B cell (primary cell): ENCODE results near the gene PRSS33. TPM values are rescaled to one million over a fixed set of nuclear protein-coding genes. Genes with fewer than 3 reads are reported as not detected.

Source experiments
- ATAC-seq: fragments of 200-7000 bp; cut with Tn5 transposase; one replicate; pipeline ENCODE4 v1.10.0; 2021; ENCODE audit warnings: low read depth, mild to moderate bottlenecking, moderate number of reproducible peaks, moderate library complexity
- CTCF ChIA-PET: fragments of 350-600 bp; sonication (Branson Sonifier 250); formaldehyde crosslinking; loops from one replicate; lab custom pipeline; 2021; ENCODE audit warnings: antibody characterized with exemption, inconsistent platforms; lab: Charles Lee
- POLR2A ChIA-PET: fragments of 350-600 bp; sonication (Branson Sonifier 250); formaldehyde crosslinking; loops from one replicate; lab custom pipeline; 2021; ENCODE audit warnings: antibody characterized with exemption; lab: Charles Lee
- DNase-seq: peaks from one replicate; pipeline ENCODE4 v3.0.0; 2013
- H2AFZ ChIP-seq: 2 replicates; pipeline ENCODE4 v1.6.1; 2012; ENCODE audit warnings: mild to moderate bottlenecking, low read depth, low read length; ENCODE audit not compliant: insufficient read depth, poor library complexity, severe bottlenecking
- H3K27ac ChIP-seq, 2 donors: 1 replicate in 1 of 2; 2 replicates in 1 of 2; pipeline ENCODE4 v1.5.1; 2012 to 2013; ENCODE audit warnings: low read length in 2 of 2, mild to moderate bottlenecking in 2 of 2, moderate library complexity in 1 of 2
- H3K27me3 ChIP-seq, 4 experiments: fragments of 200-600 bp in 1 of 4; sonication (generic) in 1 of 4; replicated peaks in 1 of 4; 1 replicate in 2 of 4; 2 replicates in 2 of 4; pipeline versions ENCODE4 v1.6.1 to v1.7.0; 2013 to 2016; ENCODE audit warnings: low read length in 3 of 4, mild to moderate bottlenecking in 2 of 4, mixed read lengths in 1 of 4, moderate library complexity in 1 of 4; ENCODE audit not compliant: insufficient read depth in 4 of 4, control insufficient read depth in 3 of 4; ENCODE audit errors: control extremely low read depth in 1 of 4
- H3K36me3 ChIP-seq, 2 experiments: replicated peaks in 1 of 2; 1 replicate in 1 of 2; 2 replicates in 1 of 2; pipeline versions ENCODE4 v1.6.1 to v1.7.1; 2013; ENCODE audit warnings: low read length in 1 of 2; ENCODE audit not compliant: insufficient read depth in 2 of 2, control insufficient read depth in 1 of 2; ENCODE audit errors: control extremely low read depth in 1 of 2, extremely low read depth in 1 of 2
- H3K4me1 ChIP-seq, 2 donors: fragments of 200-600 bp in 1 of 2; sonication (generic) in 1 of 2; 1 replicate in 1 of 2; 2 replicates in 1 of 2; pipeline versions ENCODE4 v1.5.1 to v1.6.1; 2013 to 2017; ENCODE audit warnings: low read length in 2 of 2; ENCODE audit not compliant: control insufficient read depth in 2 of 2, insufficient read depth in 2 of 2
- H3K4me2 ChIP-seq: replicated peaks from 2 replicates; pipeline ENCODE3; 2012; ENCODE audit warnings: mild to moderate bottlenecking, low read depth, low read length; ENCODE audit not compliant: poor library complexity, severe bottlenecking
- H3K4me3 ChIP-seq, 5 experiments: fragments of 200-600 bp in 1 of 5; sonication (generic) in 1 of 5; 1 replicate in 3 of 5; 2 replicates in 2 of 5; pipeline versions ENCODE4 v1.5.1 to v1.7.0; 2011 to 2016; ENCODE audit warnings: low read length in 4 of 5, mild to moderate bottlenecking in 4 of 5, low read depth in 2 of 5, control low read depth in 1 of 5, moderate library complexity in 1 of 5; ENCODE audit not compliant: insufficient read depth in 1 of 5; ENCODE audit errors: control extremely low read depth in 1 of 5, extremely low read depth in 1 of 5
- H3K79me2 ChIP-seq: fragments of 200-600 bp; sonication (generic); one replicate; pipeline ENCODE4 v1.6.0; 2016; ENCODE audit warnings: low read length; ENCODE audit not compliant: control insufficient read depth, insufficient read depth
- H3K9ac ChIP-seq: fragments of 200-600 bp; sonication (generic); 2 replicates; pipeline ENCODE4 v1.6.1; 2017; ENCODE audit warnings: mild to moderate bottlenecking, low read length, moderate library complexity
- H3K9me3 ChIP-seq, 3 donors: one replicate each; pipeline versions ENCODE4 v1.6.1 to v1.7.1; 2013; ENCODE audit warnings: low read length in 2 of 3; ENCODE audit not compliant: control insufficient read depth in 2 of 3, insufficient read depth in 1 of 3; ENCODE audit errors: control extremely low read depth in 1 of 3
- H4K20me1 ChIP-seq: 2 replicates; pipeline ENCODE4 v1.6.0; 2012; ENCODE audit warnings: mild to moderate bottlenecking, low read length; ENCODE audit not compliant: insufficient read depth, control insufficient read depth, poor library complexity, severe bottlenecking
- H3K27ac Mint-ChIP-seq: one replicate; pipeline ENCODE4 v1.8.0; 2021; ENCODE audit warnings: mixed read lengths
- H3K27me3 Mint-ChIP-seq: one replicate; pipeline ENCODE4 v1.8.0; 2021; ENCODE audit warnings: mixed read lengths
- H3K4me1 Mint-ChIP-seq: one replicate; pipeline ENCODE4 v1.8.0; 2021; ENCODE audit warnings: mixed read lengths
- H3K4me3 Mint-ChIP-seq: one replicate; pipeline ENCODE4 v1.8.0; 2021; ENCODE audit warnings: mixed read lengths
- H3K9me3 Mint-ChIP-seq: one replicate; pipeline ENCODE4 v1.8.0; 2022; ENCODE audit warnings: mixed read lengths; ENCODE audit not compliant: insufficient read depth
- CTCF ChIP-seq: fragments of 200-600 bp; IDR thresholded peaks from one replicate; pipeline ENCODE4 v1.8.0; 2022; ENCODE audit warnings: antibody characterized with exemption, mild to moderate bottlenecking
- EZH2 ChIP-seq: IDR thresholded peaks from 2 replicates; pipeline ENCODE4 v1.6.1; 2012; ENCODE audit warnings: borderline replicate concordance, low read depth, mild to moderate bottlenecking, moderate library complexity, low read length; ENCODE audit not compliant: insufficient read depth, poor library complexity, severe bottlenecking
- WGBS: methylation state at CpG from one replicate; pipeline ENCODE4 v1.1.5; 2013; ENCODE audit warnings: missing lambda C conversion rate; ENCODE audit not compliant: insufficient coverage; 5-methylcytosine and 5-hydroxymethylcytosine counted together
- intact Hi-C: fragments of 100-400 bp; cut with micrococcal nuclease; formaldehyde crosslinking; loops from one replicate; pipeline ENCODE4 v1.10.0; 2022
- polyA minus RNA-seq: library from RNA; depleted of rRNA, polyadenylated mRNA; stranded (reverse); fragments of >200 nt; gene quantifications from 2 replicates; pipeline ENCODE4 v1.2.3, GENCODE V29; 2012
- polyA plus RNA-seq: library from polyadenylated mRNA; depleted of rRNA; stranded (reverse); fragments of >200 nt; gene quantifications from 2 replicates; pipeline ENCODE4 v1.2.3, GENCODE V29; 2012
- total RNA-seq, 2 donors: library from RNA; stranded (reverse); fragments of 120-200 nt in 1 of 2; gene quantifications; 1 replicate in 1 of 2; 2 replicates in 1 of 2; pipeline versions ENCODE4 v1.2.3 to v1.2.4, GENCODE V29; 2013 to 2022

PRSS33 gene
- not detected in 2 replicates for total RNA-seq
- total RNA-seq (2013): not detected
- polyA plus RNA-seq: not detected in 2 replicates
- not detected in 2 replicates for polyA minus RNA-seq

DNA sequence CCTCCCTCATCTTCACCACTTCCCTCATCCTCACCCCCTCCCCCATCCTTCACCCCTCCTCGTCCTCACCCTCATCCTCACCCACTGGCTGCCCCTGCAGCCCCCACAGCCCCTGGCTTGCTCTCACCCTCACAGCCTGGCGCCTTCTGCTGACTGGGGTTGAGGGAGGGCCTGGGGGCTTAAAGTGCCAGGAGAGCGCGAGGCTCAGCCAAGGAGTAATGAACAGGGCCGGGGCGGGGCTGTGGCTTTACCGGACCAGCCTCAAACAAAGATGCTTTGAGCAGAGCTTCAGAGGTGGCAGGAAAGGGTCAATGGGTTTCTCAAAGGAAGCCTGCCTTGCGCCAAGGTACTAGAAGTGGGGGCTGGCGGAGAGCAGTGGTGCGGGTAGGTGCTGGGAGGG lies at the start of gene PRSS33:
TSS of gene PRSS33 (minus strand) at position 155 of the 400 bp plus-strand sequence. CDS start 1,013 bp downstream, outside the sequence.
- Histone ChIP-seq H3K4me3 (no peak within 1 kb of the TSS), H3K9ac (no peak within 1 kb of the TSS), H3K36me3 (no peaks in the 10 kb centered on the region), H3K4me1 (peaks cover 7 to 17% of the 10 kb centered on the region in 2 donors), H3K9me3 (peaks cover 0 to 6% (median 0%) of the 10 kb centered on the region in 3 donors), H3K27ac (no peak within 1 kb of the TSS), H3K4me2 (no peak within 1 kb of the TSS), H3K27me3 (peaks cover 0 to 50% (median 9%) of the 10 kb centered on the region in 4 experiments), H4K20me1 (no peaks in the 10 kb centered on the region), H3K79me2 (no peaks in the 10 kb centered on the region), H2AFZ (no peak within 1 kb of the TSS)
- H3K4me3 Mint-ChIP-seq: no peak within 1 kb of the TSS
- CTCF ChIA-PET: no interaction called here
- intact Hi-C loops: no loop called here
- ATAC-seq: no peak
- H3K27ac Mint-ChIP-seq: no peak within 1 kb of the TSS
- TF ChIP-seq CTCF: no peak
- no peak for TF ChIP-seq EZH2
- H3K27me3 Mint-ChIP-seq: peaks cover 29% of the 10 kb centered on the region
- 32% methylated on average over 9 of the region's 10 CpGs for WGBS
- no peaks in the 10 kb centered on the region for H3K9me3 Mint-ChIP-seq
- POLR2A ChIA-PET: no interaction called here
- peaks cover 9% of the 10 kb centered on the region for H3K4me1 Mint-ChIP-seq
- DNase-seq: no peak

- no peak overlapping the region for H3K27ac ChIP-seq
These were observed 49.5 kb upstream of the PRSS33 start for GRCh38 chr16:2836646-2837508.

More at GRCh38 chr16:2836646-2837508, 49.5 kb upstream of the PRSS33 start:
- 93% methylated on average over 9 of the region's 13 CpGs for WGBS
- peaks cover 0 to 4% (median 0%) of the 10 kb centered on the region in 3 donors for H3K9me3 ChIP-seq
- H3K4me1 ChIP-seq: peaks cover 7 to 20% of the 10 kb centered on the region in 2 donors
- H3K9ac ChIP-seq: no peak overlapping the region
- ChIA-PET CTCF (no interaction called here), POLR2A (no interaction called here)
- no peak for TF ChIP-seq CTCF
- TF ChIP-seq EZH2: no peak
- H3K4me3 ChIP-seq: no peak overlapping the region
- peaks cover 39% of the 10 kb centered on the region for H3K27me3 Mint-ChIP-seq
- no peaks in the 10 kb centered on the region for H3K79me2 ChIP-seq
- intact Hi-C loops: no loop called here
- DNase-seq (no peak), ATAC-seq (no peak)
- peaks cover 0 to 37% (median 4%) of the 10 kb centered on the region in 4 experiments for H3K27me3 ChIP-seq
- H4K20me1 ChIP-seq: no peaks in the 10 kb centered on the region
- H3K27ac Mint-ChIP-seq: no peak overlapping the region
- peaks cover 4% of the 10 kb centered on the region for H3K4me1 Mint-ChIP-seq
- H3K36me3 ChIP-seq: no peaks in the 10 kb centered on the region
- no peak overlapping the region for H3K4me3 Mint-ChIP-seq
- no peak overlapping the region for H2AFZ ChIP-seq
- H3K4me2 ChIP-seq: no peak overlapping the region
- no peaks in the 10 kb centered on the region for H3K9me3 Mint-ChIP-seq
